Measurements from ENCODE around the gene PWWP2B.
"Not testable (repeated sequence)": the region's sequence is repeated elsewhere in the genome, so short reads cannot be mapped to it uniquely, and the experiment has no call there.

PWWP2B gene

GRCh38 chr10:132434405-132435005 is 37.5 kb downstream of the PWWP2B start:
- DNase-seq: no peak

- DNase-seq: not testable (repeated sequence)
These were observed 38.3 kb downstream of the PWWP2B start for GRCh38 chr10:132435320-132435719.

DNA sequence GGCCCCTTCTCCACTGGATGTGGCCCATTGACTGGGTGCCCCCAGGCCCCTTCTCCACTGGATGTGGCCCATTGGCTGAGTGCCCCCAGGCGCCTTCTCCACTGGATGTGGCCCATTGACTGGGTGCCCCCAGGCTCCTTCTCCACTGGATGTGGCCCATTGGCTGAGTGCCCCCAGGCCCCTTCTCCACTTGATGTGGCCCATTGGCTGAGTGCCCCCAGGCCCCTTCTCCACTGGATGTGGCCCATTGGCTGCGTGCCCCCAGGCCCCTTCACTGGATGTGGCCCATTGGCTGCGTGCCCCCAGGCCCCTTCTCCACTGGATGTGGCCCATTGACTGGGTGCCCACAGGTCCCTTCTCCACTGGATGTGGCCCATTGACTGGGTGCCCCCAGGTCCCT is 39.1 kb downstream of the PWWP2B start:
- DNase-seq: not testable (repeated sequence)

DNA sequence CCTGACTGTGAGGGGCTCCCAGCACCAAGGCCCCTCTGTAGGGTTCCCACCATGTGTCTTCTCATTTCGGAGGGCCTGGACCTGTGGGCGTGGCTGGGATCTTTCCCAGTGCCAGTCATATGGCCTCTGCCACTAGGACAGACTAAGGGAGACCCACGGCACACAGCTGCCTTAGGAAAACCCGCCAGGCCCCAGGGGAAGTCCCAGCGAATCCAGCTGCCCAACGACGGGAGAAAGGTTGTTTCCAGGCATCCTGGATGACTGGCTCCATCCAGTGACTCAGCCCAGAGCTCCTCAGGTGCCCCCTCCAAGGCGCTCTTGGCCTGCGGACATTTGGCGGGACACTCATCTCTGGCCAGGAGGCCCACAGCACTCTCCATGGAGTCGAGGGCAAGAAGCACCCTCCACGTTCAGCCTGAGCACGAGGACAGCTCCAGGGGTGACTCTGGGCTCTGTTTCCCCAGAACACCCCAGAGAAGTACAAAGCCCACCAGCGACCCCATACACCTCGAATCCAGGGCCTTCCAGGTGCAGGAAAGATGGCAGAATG is 39.9 kb downstream of the PWWP2B start:
- no peak for DNase-seq

- no peak for DNase-seq
These were observed 40.5 kb downstream of the PWWP2B start for GRCh38 chr10:132437541-132437950.

- DNase-seq: no peak
These were observed 41.4 kb downstream of the PWWP2B start for GRCh38 chr10:132438091-132439024.

- DNase-seq: no peak
These were observed 42.0 kb downstream of the PWWP2B start for GRCh38 chr10:132439025-132439388.

DNA sequence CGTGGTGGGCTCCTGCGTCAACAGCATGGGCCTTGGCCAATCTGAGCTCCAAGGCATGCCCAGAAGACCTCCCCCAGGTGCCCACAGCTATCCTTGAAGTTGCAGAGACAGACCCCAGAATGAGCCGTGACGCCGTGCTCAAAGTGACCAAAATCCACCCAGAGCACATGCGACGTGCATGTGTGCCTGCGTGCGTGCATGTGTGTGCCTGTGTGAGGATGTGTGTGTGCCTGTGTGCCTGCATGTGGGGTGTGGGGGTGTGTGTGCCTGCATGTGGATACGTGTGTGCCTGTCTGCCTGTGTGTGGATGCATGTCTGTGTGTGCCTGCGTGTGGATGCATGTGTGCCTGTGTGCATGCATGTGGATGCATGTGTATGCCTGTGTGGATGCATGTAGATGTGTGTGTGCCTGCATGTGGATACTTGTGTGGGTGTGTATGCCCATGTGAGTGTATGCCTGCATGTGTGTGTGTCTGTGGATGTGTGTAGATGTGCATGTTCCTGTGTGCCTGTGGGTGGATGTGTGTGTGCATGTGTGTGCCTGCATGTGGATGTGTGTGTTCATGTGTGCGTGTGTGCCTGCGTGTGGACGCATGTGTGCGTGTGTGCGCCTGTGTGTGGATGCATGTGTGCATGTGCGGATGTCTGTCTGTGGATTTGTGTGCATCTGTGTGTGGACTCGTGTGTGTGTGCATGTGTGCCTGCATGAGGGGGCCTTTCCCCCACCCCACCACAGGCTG is 42.6 kb downstream of the PWWP2B start:
- no peak for DNase-seq

GRCh38 chr10:132440791-132441565 is 44.0 kb downstream of the PWWP2B start:
- no peak for DNase-seq

DNA sequence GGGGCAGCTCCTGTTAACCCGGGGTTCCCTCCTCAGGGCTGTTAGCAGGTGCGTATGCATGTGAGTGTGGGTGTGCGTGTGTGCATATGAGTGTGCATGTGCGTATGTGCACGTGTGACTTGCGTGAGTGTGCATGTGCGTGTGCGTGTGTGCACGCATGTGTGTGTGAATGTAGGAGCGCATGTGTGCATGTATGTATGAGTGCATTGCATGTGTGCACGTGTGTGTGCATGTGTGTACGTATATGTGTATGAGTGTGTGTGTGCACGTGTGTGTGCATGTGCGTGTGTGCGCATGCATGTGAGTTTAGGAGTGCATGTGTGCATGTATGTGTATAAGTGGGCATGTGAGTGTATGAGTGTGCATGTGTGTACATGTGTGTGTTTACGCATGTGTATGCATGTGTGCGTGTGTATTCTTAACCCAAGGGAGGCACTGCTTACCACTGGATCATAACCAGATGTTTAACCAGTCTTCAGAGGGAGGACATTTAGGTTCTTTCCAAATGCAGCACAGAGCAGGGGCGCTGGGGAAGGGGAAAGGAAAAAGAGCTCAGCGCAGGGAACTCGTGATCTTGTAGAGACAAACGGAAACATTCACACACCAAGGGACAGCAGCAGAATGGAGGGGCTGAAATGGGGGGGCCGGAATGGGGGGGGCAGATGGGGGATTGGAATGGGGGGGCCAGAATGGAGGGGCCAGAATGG is 45.0 kb downstream of the PWWP2B start:
- DNase-seq: no peak

DNA sequence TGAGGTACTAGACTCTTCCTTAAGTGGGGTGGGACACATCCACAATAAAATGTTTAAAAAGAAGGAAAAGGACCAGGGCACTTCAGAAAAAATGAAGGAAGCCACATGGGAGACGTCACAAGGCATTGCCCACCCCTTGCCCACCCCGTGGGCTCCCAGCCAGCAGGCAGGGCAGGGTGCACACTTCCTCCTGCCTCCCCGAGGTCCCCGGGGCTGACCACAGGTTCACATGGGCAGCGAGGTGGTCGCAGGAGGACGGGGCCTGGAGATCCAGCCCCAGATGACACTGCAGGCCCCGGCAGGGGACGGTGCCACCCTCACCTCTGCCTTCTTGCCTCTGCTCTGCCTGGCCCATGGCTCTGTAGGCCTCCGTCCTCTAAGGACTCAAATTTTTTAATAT is 45.6 kb downstream of the PWWP2B start:
- DNase-seq: no peak

- DNase-seq: peak; percentile 53
These were observed 46.6 kb downstream of the PWWP2B start for GRCh38 chr10:132443605-132443982.

DNA sequence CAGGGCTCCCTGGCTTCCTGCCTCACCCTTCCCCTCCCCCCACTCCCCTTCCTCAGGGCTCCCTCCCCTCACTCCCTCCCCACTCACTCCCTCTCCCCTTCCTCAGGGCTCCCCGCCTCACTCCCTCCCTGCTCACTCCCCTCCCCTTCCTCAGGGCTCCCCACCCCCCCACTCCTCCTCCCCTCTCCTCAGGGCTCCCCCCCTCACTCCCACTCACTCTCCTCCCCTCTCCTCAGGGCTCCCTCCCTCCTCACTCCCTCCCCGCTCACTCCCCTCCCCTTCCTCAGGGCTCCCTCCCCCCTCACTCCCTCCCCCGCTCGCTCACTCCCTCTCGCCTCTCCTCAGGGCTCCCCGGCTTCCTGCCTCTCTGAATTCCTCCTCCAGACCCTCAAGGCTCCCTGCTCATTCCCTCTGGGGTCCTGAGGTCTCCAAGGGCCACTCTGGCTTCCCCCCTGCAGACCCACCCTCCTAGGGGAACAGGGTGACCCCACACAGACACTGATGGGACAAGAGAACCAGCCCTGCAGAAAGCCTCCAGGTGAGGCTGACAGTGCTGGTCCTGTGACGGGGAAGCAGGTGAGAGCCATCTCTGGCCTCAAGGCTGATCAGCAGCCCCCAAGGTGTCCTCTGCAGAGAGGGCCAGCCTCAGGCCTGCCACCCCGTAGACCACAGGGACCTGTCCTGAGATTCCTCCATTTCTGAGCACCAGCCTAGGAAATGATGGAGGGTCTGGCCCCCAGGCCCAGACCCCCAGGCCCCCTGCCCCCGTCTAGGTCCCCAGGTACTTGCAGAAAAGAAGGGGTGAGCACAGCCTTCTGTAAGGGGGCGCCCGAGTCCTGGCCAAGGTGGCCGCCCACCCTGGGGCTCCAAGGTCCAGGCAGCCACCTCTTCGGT is 47.2 kb downstream of the PWWP2B start:
- peak; percentile 12 for DNase-seq

GRCh38 chr10:132444877-132445351 is 47.9 kb downstream of the PWWP2B start:
- peak; percentile 57 for DNase-seq

- DNase-seq: no peak
These were observed 48.7 kb downstream of the PWWP2B start for GRCh38 chr10:132445516-132446194.

DNA sequence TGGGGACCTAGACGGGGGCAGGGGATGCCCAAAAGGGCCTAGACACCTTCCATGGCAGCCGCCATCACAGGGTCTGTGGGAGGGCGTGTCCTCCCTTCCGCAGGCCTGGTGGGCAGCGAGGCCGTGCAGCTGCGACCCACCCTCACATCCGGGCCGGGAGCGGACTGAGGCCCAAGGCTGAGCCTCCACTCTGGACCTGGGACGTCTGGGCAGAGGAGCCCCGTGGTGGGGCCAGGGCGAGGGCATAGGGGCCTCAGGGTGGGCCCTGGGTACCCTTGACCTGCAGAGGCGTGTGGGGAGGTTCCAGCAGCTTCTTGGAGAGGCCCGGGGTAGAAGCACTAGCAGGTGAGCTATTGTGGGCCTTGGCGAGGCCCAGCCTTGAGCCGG is 49.2 kb downstream of the PWWP2B start:
- no peak for DNase-seq

DNA sequence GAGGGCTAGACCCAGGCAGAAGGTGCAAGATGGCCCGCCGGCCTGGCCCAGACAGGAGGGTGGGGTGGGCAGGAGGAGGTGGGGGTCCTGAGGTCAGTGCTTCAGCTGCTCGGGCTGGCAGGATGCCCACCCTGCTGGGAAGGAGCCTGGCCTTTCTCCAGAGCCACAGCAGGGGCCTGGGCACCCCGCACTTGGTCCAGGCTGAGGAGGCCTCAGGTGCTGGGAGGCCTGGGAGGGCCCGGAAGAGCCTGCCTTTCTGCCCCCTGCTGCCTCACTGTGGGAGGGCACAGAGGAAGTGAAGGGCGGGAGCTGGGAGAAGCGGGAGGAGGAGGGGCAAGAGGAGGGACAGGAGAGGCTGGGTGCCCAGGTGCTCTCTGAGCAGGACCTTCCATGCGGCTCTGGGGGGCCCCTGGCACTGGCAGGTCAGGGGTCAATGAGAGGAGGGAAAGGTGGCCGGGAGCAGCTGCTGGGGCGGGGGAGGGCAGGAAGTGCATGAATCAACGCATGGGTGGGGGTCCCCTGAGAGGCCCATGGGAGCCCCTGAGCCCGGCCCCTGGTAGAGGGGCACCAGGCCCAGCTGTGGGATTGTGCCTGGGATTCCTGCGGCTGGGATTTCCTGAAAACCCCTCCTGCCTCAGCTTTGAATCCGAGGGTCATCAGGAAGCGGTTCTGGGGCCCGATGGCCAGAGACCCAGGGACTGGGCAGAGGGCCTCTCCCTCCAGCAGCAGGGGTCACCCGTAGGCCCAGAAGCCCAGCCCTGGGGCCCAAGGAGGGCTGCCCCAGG is 49.9 kb downstream of the PWWP2B start:
- DNase-seq: peak; percentile 69

GRCh38 chr10:132447446-132448247 is 50.6 kb downstream of the PWWP2B start:
- peak; percentile 90 for DNase-seq
